Stimulated activated CD8-positive, alpha-beta memory T cell treated with anti-CD3 and anti-CD28 coated beads, Interleukin-12 subunit alpha, Interleukin-12 subunit beta, amount 100 ng/mL, for 4 hours (primary cell): ENCODE data around the gene C9orf43.
"Not testable (repeated sequence)": the region's sequence is repeated elsewhere in the genome, so short reads cannot be mapped to it uniquely, and the experiment has no call there.

Experiments
- DNase-seq: peaks from one replicate; pipeline ENCODE4 v3.0.0-alpha.2; 2020; ENCODE audit warnings: low read depth

C9orf43 gene

DNA sequence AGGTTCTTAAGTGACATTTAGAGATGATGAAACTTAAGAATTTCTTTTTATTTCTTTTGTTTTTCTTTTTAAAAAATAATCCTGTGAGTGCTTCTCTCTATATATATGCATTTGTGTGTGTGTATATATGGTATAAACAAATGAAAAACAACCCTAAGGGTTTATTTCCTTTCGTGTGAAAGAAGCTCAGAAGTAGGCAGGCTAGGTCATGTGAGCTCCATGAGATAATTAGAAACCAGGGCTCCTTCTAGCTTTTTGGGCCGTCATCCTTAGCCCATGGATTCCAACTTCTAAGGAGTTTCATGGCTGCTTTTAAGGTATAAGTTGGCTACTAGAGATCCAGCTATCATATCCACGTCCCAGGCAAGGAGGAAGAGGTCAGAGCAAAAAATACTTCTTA lies 11.2 kb downstream of the C9orf43 start:
- DNase-seq, result no peak

GRCh38 chr9:113425072-113425471 lies 14.5 kb downstream of the C9orf43 start:
- DNase-seq, result no peak

DNA sequence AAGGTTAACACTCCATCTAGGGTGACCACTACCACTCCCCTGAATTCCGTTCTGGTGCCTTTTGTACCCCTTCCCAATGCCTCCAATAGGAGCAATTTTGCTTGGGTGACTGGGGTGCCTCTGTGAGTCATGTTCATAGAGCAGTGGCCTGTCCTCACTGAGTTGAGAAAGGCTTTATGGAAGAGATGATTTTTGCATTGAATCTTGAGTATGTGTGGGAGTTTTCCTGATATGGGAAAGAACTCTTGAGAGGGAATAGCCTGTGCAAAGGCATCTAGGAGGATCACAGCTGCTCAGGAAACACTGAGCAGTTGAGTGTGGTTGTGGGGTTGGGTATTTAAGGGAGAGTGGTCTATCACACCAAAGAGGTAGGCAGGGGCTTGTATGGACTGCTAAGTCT lies 16.2 kb downstream of the C9orf43 start:
- no peak for DNase-seq

GRCh38 chr9:113427629-113428028 lies 17.1 kb downstream of the C9orf43 start:
- DNase-seq, result no peak

GRCh38 chr9:113428062-113428615 lies 17.6 kb downstream of the C9orf43 start:
- no peak for DNase-seq

DNA sequence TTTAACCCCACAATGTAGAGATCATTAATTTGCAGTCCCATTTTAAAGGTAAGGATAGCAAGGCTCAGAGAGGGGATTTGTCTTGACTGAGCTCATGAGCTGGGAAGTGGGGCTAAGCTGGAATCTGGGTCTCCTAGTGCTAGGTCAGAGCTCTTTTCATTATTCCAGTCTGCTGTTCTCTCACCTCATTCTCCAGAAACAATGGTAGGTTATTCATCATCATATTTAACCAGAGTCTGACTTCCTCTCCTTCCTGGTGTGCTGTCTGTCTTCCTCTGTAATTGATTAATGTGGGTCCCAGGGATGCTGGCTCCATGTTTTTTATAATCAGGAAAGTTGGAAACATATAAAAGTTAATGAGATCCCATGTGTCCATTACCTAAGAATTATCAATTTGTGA lies 20.6 kb downstream of the C9orf43 start:
- DNase-seq, result no peak

- no peak for DNase-seq
These were observed 26.4 kb downstream of the C9orf43 start for GRCh38 chr9:113436728-113437515.

DNA sequence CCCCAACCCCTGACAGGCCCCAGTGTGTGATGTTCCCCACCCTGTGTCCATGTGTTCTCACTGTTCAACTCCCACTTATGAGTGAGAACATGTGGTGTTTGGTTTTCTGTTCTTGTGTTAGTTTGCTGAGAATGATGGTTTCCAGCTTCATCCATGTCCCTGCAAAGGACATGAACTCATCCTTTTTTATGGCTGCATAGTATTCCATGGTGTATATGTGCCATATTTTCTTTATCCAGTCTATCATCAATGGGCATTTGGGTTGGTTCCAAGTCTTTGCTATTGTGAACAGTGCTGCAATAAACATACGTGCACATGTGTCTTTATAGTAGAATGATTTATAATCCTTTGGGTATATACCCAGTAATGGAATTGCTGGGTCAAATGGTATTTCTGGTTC lies 27.2 kb downstream of the C9orf43 start:
- not testable (repeated sequence) for DNase-seq

GRCh38 chr9:113444736-113445135 lies 34.2 kb downstream of the C9orf43 start:
- DNase-seq, result no peak

GRCh38 chr9:113446323-113446740 lies 35.8 kb downstream of the C9orf43 start:
- DNase-seq, result no peak

GRCh38 chr9:113449376-113449775 lies 38.8 kb downstream of the C9orf43 start:
- DNase-seq, result no peak

- no peak for DNase-seq
These were observed 41.6 kb downstream of the C9orf43 start for GRCh38 chr9:113452113-113452605.

GRCh38 chr9:113454914-113455761 lies 44.6 kb downstream of the C9orf43 start:
- DNase-seq, result no peak

DNA sequence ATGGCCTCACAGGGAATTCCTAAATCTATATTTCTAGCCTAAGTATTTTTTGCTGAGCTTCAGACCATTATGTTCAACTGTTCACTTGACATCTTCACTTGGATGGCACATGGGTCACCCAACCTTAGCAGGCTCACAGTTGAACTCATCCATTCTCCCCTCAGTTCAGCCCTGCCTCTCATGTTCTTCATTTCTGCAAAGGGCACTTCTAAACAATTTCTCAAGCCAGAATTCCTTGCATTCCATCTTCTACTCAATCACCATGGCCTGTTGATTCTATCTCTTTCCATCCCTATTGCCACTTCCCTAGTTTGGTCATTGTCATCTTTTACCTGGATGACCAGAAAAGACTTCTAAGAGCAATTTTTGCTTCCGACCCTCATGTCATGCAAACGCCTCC lies 45.7 kb downstream of the C9orf43 start:
- no peak for DNase-seq

- DNase-seq, result no peak
These were observed 50.7 kb downstream of the C9orf43 start for GRCh38 chr9:113461285-113461684.

DNA sequence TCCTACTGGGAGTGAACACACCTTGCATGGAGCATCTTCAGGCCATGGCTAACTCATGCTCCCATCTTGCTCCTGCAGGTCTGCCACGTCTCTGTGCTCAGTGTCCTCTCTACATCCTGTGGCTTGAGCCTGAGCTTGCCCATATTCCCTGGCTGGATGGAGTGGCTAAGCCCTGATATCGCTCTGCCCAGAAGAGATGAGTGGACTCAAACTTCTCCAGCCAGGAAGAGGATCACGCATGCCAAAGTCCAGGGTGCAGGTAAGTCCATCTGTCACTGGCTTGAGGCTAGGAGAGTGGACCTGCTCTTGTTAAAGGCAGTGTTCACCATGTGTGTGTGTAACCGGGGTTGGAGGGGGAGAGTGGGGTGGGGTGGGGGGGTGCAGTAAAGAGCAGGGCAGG lies 51.4 kb downstream of the C9orf43 start:
- no peak for DNase-seq

DNA sequence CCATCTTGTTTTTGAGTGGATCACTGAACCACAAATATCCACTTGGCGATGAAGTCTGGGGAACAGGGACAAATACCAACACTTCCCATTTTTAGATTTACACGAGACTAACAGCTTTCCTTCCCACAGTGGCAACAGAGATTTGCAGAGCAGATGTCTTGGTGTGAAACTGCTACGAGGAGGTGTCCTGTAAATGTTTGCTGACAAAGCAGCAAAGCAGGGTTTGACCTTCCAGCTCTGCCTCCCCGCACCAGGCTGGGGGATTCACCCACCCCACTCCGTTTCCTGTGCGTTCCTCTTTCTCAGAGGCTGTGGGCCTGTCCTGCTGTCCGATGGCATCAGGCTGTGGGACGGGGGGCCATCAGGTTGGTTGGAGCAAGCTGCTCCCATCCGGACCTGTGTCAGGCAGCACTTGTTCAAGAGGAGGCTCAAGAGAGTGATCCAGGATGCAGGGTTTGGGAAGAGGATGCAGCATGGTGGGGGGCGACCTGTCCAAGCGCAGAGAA lies 52.3 kb downstream of the C9orf43 start:
- no peak for DNase-seq

DNA sequence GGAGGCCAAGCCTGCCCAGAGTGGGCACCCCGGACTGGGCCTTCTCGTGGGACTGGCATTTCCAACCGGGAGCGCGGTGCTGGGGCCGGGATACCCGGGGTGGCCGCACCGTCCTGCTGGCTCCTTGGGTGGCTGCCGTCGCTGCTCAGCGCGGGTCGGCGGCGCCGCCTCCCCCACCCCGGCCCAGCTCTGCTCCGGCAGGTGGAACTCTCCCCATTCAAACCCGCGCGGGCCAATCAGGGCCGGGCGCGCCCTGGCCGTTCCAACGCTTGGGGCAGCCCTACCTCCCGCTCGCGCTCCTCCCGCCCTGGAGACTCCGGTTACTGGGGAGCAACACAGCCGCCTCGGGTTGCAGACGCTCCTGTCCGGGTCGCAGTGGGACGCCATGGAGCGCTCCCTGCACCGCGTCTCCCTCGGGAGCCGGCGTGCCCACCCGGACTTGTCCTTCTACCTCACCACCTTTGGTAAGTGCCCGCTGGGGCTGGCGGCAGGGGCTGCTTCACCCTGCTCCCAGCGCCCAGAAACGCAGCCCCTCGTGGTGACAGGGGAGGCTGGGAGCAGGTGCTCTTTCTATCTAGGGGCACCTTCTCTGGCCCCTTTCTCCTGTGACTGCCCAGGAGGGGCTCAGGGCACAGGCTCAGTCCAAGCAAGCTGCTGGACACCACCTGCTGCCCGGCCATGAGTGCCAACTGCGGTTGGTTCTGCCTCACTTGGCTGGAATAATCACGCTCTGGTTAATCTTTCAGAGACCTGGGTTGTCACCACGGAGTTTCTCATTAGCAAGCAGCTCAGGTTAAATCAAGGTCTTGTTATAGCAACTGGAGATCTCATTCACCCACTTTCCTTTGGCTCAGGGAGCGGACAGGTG lies 53.1 kb downstream of the C9orf43 start, which contains the start of gene RGS3:
TSS of gene RGS3 (plus strand) at position 310 of the 868 bp plus-strand sequence. CDS start at position 386, 76 bp downstream.
- DNase-seq, result no peak

GRCh38 chr9:113464286-113464660 lies 53.7 kb downstream of the C9orf43 start:
- no peak for DNase-seq

- no peak for DNase-seq
These were observed 55.1 kb downstream of the C9orf43 start for GRCh38 chr9:113465599-113466140.

GRCh38 chr9:113467183-113467582 lies 56.6 kb downstream of the C9orf43 start:
- DNase-seq, result no peak
